DLD1 (cell line): Measurements from ENCODE around the gene MYDGF.

Experiments
- in situ Hi-C: cut with HindIII; loops from 2 replicates; pipeline ENCODE4 v1.10.0; 2017; ENCODE audit warnings: low sequenced_read_pairs

The MYDGF gene

GRCh38 chr19:4613254-4613751 lies 56.8 kb downstream of the MYDGF start:
- in situ Hi-C loops: no loop called here

GRCh38 chr19:4609878-4610511 lies 60.1 kb downstream of the MYDGF start:
- in situ Hi-C loops: no loop called here
